HG02981 (cell line): ENCODE results near the gene TUB.
A peak's percentile ranks its signal among the peaks of the same experiment; 100 is the strongest.

Experiments
- ATAC-seq: cut with Tn5 transposase; IDR thresholded peaks from one replicate; pipeline ENCODE4 v1.9.1; 2021; ENCODE audit warnings: mild to moderate bottlenecking, moderate library complexity; ENCODE audit not compliant: unreplicated experiment

Gene TUB

GRCh38 chr11:8067929-8068575 is 13.0 kb upstream of the TUB start:
- no peak for ATAC-seq

GRCh38 chr11:8068605-8069221 is 12.3 kb upstream of the TUB start:
- ATAC-seq, result no peak

GRCh38 chr11:8069771-8070170 is 11.2 kb upstream of the TUB start:
- no peak for ATAC-seq

- peak; percentile 40 for ATAC-seq
These were observed 10.4 kb upstream of the TUB start for GRCh38 chr11:8070417-8071115.

GRCh38 chr11:8071616-8072581 is 9.1 kb upstream of the TUB start:
- no peak for ATAC-seq

- no peak for ATAC-seq
These were observed 5.8 kb upstream of the TUB start for GRCh38 chr11:8075119-8075726.

GRCh38 chr11:8079111-8079675 is 1.8 kb upstream of the TUB start:
- ATAC-seq, result no peak

GRCh38 chr11:8080069-8080670 is 841 bp upstream of the TUB start:
- no peak for ATAC-seq

GRCh38 chr11:8081591-8082250 is 710 bp downstream of the TUB start:
- ATAC-seq, result no peak

GRCh38 chr11:8082391-8083087 is 1.5 kb downstream of the TUB start:
- ATAC-seq, result no peak

- no peak for ATAC-seq
These were observed 2.0 kb downstream of the TUB start for GRCh38 chr11:8083088-8083395.

- ATAC-seq, result no peak
These were observed 2.9 kb downstream of the TUB start for GRCh38 chr11:8083871-8084281.

GRCh38 chr11:8084352-8084751 is 3.3 kb downstream of the TUB start:
- ATAC-seq, result no peak

- no peak for ATAC-seq
These were observed 4.1 kb downstream of the TUB start for GRCh38 chr11:8085011-8085645.

- no peak for ATAC-seq
These were observed 5.0 kb downstream of the TUB start for GRCh38 chr11:8086001-8086479.

GRCh38 chr11:8086571-8086970 is 5.6 kb downstream of the TUB start:
- ATAC-seq, result no peak

- no peak for ATAC-seq
These were observed 6.2 kb downstream of the TUB start for GRCh38 chr11:8087185-8087584.

GRCh38 chr11:8087756-8088155 is 6.7 kb downstream of the TUB start:
- no peak for ATAC-seq
